A549 (cell line): Measurements from ENCODE around the gene MS4A1. TPM values are rescaled to one million over a fixed set of nuclear protein-coding genes. Genes with fewer than 3 reads are reported as not detected.

Source experiments
- ATAC-seq, 2 experiments: fragments of 200-7000 bp in 1 of 2; fragments of >200 bp in 1 of 2; cut with Nextera tagmentation in 1 of 2; cut with Tn5 transposase in 1 of 2; 3 replicates each; pipeline versions ENCODE4 v1.8.0 to v1.9.1; 2018 to 2020; ENCODE audit warnings: mild to moderate bottlenecking in 1 of 2, moderate library complexity in 1 of 2
- CTCF ChIA-PET: fragments of 300-600 bp; sonication (Branson Sonifier 250); formaldehyde crosslinking; extraction: SDS; loops from one replicate; lab custom pipeline; 2021; ENCODE audit warnings: antibody characterized with exemption, inconsistent platforms; lab: Yijun Ruan, JAX
- POLR2A ChIA-PET: fragments of 350-600 bp; formaldehyde crosslinking; extraction: SDS; loops from one replicate; lab custom pipeline; 2021; ENCODE audit warnings: antibody characterized with exemption, inconsistent platforms; lab: Yijun Ruan, JAX
- DNase-seq, 2 experiments: peaks; one replicate each; pipeline versions ENCODE4 v3.0.0 to v3.0.0-alpha.2; 2011 to 2016; ENCODE audit warnings: low read depth in 1 of 2, low spot score in 1 of 2
- FAIRE-seq: peaks from 2 replicates; lab custom pipeline; 2011; peaks lifted over from hg19 to GRCh38; lab: Jason Lieb, UNC
- H3K27ac ChIP-seq, 2 experiments: fragments of >200 bp; sonication (Bioruptor Twin); formaldehyde crosslinking; 3 replicates each; pipeline ENCODE4 v1.5.1; 2016 to 2017
- H3K4me1 ChIP-seq: fragments of >200 bp; sonication (Bioruptor Twin); formaldehyde crosslinking; 3 replicates; pipeline ENCODE4 v1.6.1; 2016
- H3K4me2 ChIP-seq: fragments of >200 bp; sonication (Bioruptor Twin); formaldehyde crosslinking; 3 replicates; pipeline ENCODE4 v1.6.1; 2016
- H3K4me3 ChIP-seq: fragments of >200 bp; sonication (Bioruptor Twin); formaldehyde crosslinking; 3 replicates; pipeline ENCODE4 v1.5.1; 2016
- H3K9me3 ChIP-seq: fragments of >200 bp; sonication (Bioruptor Twin); formaldehyde crosslinking; 3 replicates; pipeline ENCODE4 v1.6.1; 2016
- CBX8 ChIP-seq: fragments of 200-600 bp; sonication (generic); IDR thresholded peaks from 2 replicates; pipeline ENCODE4 v1.6.1; 2016
- EHF ChIP-seq: fragments of 250-450 bp; sonication (Bioruptor Pico); IDR thresholded peaks from 2 replicates; pipeline ENCODE4 v1.5.0; 2020; ENCODE audit warnings: mild to moderate bottlenecking
- EP300 ChIP-seq, 2 experiments: fragments of >200 bp; sonication (Bioruptor Twin); formaldehyde crosslinking; IDR thresholded peaks; 2 replicates in 1 of 2; 3 replicates in 1 of 2; pipeline ENCODE4 v1.6.1; 2016 to 2017
- FOSB ChIP-seq: fragments of 250-450 bp; sonication (Bioruptor Pico); IDR thresholded peaks from 2 replicates; pipeline ENCODE4 v1.5.0; 2020; ENCODE audit warnings: mild to moderate bottlenecking, moderate library complexity
- HDAC2 ChIP-seq: fragments of 200-600 bp; sonication (generic); IDR thresholded peaks from 2 replicates; pipeline ENCODE4 v1.6.1; 2016
- HOXB5 ChIP-seq: fragments of 250-450 bp; sonication (Bioruptor Pico); IDR thresholded peaks from 2 replicates; pipeline ENCODE4 v1.5.0; 2020; ENCODE audit warnings: mild to moderate bottlenecking, moderate library complexity
- JUN ChIP-seq, 2 experiments: fragments of >200 bp; sonication (Bioruptor Twin); formaldehyde crosslinking; IDR thresholded peaks; 2 replicates in 1 of 2; 3 replicates in 1 of 2; pipeline ENCODE4 v1.6.1; 2016 to 2017
- KDM5A ChIP-seq: fragments of 200-600 bp; sonication (generic); IDR thresholded peaks from 2 replicates; pipeline ENCODE4 v1.6.1; 2016; ENCODE audit warnings: antibody characterized with exemption, mild to moderate bottlenecking
- MAZ ChIP-seq: fragments of 150-350 bp; IDR thresholded peaks from 2 replicates; pipeline ENCODE4 v1.6.1; 2014; ENCODE audit warnings: antibody characterized with exemption, low read depth, low read length, borderline replicate concordance
- NR3C1 ChIP-seq: fragments of >200 bp; sonication (Bioruptor Twin); formaldehyde crosslinking; IDR thresholded peaks from 3 replicates; pipeline ENCODE4 v1.6.1; 2017
- PHF8 ChIP-seq: fragments of 200-600 bp; sonication (generic); IDR thresholded peaks from 2 replicates; pipeline ENCODE4 v1.6.1; 2016; ENCODE audit warnings: low read depth, mild to moderate bottlenecking, antibody characterized with exemption, moderate library complexity, borderline replicate concordance
- POLR2A ChIP-seq: IDR thresholded peaks from 2 replicates; pipeline ENCODE4 v1.6.1; 2012; ENCODE audit warnings: mild to moderate bottlenecking, low read length
- POLR2AphosphoS2 ChIP-seq: conservative IDR thresholded peaks from 2 replicates; pipeline ENCODE4 v1.6.1; 2012; ENCODE audit warnings: low read length, improper control_type of control experiment, inconsistent platforms
- RAD21 ChIP-seq, 2 experiments: fragments of >200 bp in 1 of 2; sonication (Bioruptor Twin) in 1 of 2; formaldehyde crosslinking in 1 of 2; IDR thresholded peaks in 1 of 2; conservative IDR thresholded peaks in 1 of 2; 2 replicates in 1 of 2; 3 replicates in 1 of 2; pipeline ENCODE4 v1.6.1; 2012 to 2018; ENCODE audit warnings: inconsistent platforms in 1 of 2
- RARB ChIP-seq: fragments of 250-450 bp; sonication (Bioruptor Pico); IDR thresholded peaks from 2 replicates; pipeline ENCODE4 v1.8.0; 2021; ENCODE audit warnings: mild to moderate bottlenecking, moderate library complexity
- RCOR1 ChIP-seq: fragments of 150-350 bp; IDR thresholded peaks from 2 replicates; pipeline ENCODE4 v1.6.1; 2014; ENCODE audit warnings: antibody characterized with exemption, low read length, low read depth
- RFX5 ChIP-seq: fragments of 450-650 bp; IDR thresholded peaks from 2 replicates; pipeline ENCODE4 v1.7.1; 2014; ENCODE audit warnings: antibody characterized with exemption, mild to moderate bottlenecking, moderate library complexity
- RNF2 ChIP-seq: fragments of 200-600 bp; sonication (generic); IDR thresholded peaks from 2 replicates; pipeline ENCODE4 v1.6.1; 2016; ENCODE audit warnings: low read depth, mild to moderate bottlenecking, antibody characterized with exemption, moderate library complexity, borderline replicate concordance
- TP53 ChIP-seq: fragments of 250-450 bp; sonication (Bioruptor Pico); IDR thresholded peaks from 2 replicates; pipeline ENCODE4 v1.5.0; 2021; ENCODE audit warnings: mild to moderate bottlenecking, moderate library complexity
- ZFP36 ChIP-seq: fragments of 450-650 bp; IDR thresholded peaks from 2 replicates; pipeline ENCODE4 v1.6.1; 2014; ENCODE audit warnings: borderline replicate concordance; ENCODE audit not compliant: partially characterized antibody
- WGBS: methylation state at CpG from one replicate; pipeline ENCODE4 v1.1.6; 2017; ENCODE audit errors: missing lambda C conversion rate; 5-methylcytosine and 5-hydroxymethylcytosine counted together
- polyA plus RNA-seq, 4 experiments: library from polyadenylated mRNA; depleted of rRNA in 3 of 4; stranded (reverse); fragments of >200 nt; fragmentation: RNase III in 1 of 4; extraction: RNeasy Plus Mini Kit Qiagen cat#74134 plus additional on column Dnase treatment in 1 of 4; gene quantifications; 2 replicates in 3 of 4; 3 replicates in 1 of 4; pipeline ENCODE4 v1.2.3, GENCODE V29; 2011 to 2017
- TF ChIP-seq, protein P1 (sequence below): fragments of 250-450 bp; sonication (Bioruptor Pico); IDR thresholded peaks from 2 replicates; pipeline ENCODE4 v1.5.0; 2021; ENCODE audit warnings: mild to moderate bottlenecking, moderate library complexity, borderline replicate concordance
- TF ChIP-seq, protein P2 (sequence below): fragments of >200 bp; sonication (Bioruptor Twin); formaldehyde crosslinking; IDR thresholded peaks from 3 replicates; pipeline ENCODE4 v1.5.1; 2016

MS4A1 gene
- polyA plus RNA-seq, 2 of the 4 experiments (the other 2 are of a cell fraction) = not detected

DNA sequence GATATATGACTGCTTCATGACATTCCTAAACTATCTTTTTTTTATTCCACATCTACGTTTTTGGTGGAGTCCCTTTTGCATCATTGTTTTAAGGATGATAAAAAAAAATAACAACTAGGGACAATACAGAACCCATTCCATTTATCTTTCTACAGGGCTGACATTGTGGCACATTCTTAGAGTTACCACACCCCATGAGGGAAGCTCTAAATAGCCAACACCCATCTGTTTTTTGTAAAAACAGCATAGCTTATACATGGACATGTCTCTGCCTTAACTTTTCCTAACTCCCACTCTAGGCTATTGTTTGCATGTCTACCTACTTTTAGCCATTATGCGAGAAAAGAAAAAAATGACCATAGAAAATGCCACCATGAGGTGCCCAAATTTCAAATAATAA lies 13.2 kb downstream of the MS4A1 start (continued):
- TF ChIP-seq HOXB5 (CRISPR knock-in tag) = no peak
- TF ChIP-seq RAD21 (conservative IDR thresholded peaks at IDR 0.05 in 1 of 2, IDR thresholded peaks at IDR 0.05 in 1 of 2) = no peak
- TF ChIP-seq EP300 (IDR thresholded peaks at IDR 0.05) = no peak
- no peak for TF ChIP-seq PHF8

DNA sequence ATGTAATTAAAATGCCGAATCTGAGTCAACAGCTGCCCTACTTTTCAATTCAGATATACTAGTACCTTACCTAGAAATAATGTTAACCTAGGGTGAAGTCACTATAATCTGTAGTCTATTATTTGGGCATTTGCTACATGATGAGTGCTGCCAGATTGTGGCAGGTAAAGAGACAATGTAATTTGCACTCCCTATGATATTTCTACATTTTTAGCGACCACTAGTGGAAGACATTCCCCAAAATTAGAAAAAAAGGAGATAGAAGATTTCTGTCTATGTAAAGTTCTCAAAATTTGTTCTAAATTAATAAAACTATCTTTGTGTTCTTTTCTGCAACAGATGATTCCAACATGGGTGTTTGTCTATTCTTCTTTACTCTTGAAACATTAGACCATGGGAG lies 14.1 kb downstream of the MS4A1 start:
- FAIRE-seq = no peak
- no peak for DNase-seq

DNA sequence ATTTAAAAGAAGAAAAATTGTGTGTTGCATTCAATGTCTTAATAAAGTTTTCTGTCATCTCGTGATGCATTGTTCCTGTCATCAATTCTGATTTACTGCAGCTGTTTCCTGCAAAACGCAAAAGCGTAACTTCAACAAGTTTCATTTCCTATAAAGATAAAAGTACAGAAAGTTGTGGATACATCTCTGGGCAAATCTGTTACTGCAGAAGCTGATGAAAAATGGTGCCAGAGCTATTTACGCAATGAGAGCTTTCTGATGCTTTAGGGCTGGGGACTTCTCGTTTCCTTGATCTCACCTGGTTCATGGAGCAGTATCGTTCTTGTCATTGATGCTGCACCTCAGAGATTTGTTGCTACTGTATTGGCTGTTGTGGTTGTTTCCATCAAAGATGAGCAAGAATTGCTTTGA lies 21.4 kb downstream of the MS4A1 start:
- no peak overlapping the region for H3K4me2 ChIP-seq
- no peak for FAIRE-seq
- no peak for ATAC-seq
- POLR2A ChIA-PET = no interaction called here
- WGBS = 38% methylated on average over 6 of the region's 6 CpGs
- no peaks in the 10 kb centered on the region for H3K9me3 ChIP-seq
- CTCF ChIA-PET = no interaction called here
- H3K4me1 ChIP-seq = no peaks in the 10 kb centered on the region
- no peak for DNase-seq
- H3K4me3 ChIP-seq = no peak overlapping the region
- no peak overlapping the region for H3K27ac ChIP-seq
- TF ChIP-seq, protein P1, sequence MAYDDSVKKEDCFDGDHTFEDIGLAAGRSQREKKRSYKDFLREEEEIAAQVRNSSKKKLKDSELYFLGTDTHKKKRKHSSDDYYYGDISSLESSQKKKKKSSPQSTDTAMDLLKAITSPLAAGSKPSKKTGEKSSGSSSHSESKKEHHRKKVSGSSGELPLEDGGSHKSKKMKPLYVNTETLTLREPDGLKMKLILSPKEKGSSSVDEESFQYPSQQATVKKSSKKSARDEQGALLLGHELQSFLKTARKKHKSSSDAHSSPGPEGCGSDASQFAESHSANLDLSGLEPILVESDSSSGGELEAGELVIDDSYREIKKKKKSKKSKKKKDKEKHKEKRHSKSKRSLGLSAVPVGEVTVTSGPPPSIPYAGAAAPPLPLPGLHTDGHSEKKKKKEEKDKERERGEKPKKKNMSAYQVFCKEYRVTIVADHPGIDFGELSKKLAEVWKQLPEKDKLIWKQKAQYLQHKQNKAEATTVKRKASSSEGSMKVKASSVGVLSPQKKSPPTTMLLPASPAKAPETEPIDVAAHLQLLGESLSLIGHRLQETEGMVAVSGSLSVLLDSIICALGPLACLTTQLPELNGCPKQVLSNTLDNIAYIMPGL (CRISPR knock-in tag) = no peak
- no peak for TF ChIP-seq RARB (CRISPR knock-in tag)
- TF ChIP-seq RCOR1 = no peak
- no peak for TF ChIP-seq RNF2
- no peak for TF ChIP-seq TP53 (CRISPR knock-in tag)
- no peak for TF ChIP-seq EHF
- no peak for TF ChIP-seq NR3C1
- no peak for TF ChIP-seq POLR2AphosphoS2
- no peak for TF ChIP-seq CBX8
- TF ChIP-seq, all 56 proteins: peak for 0

More for the DNA sequence above, 14.1 kb downstream of the MS4A1 start:
- POLR2A ChIA-PET = no interaction called here
- no peak overlapping the region for H3K4me2 ChIP-seq
- TF ChIP-seq RFX5 (no peak), NR3C1 (no peak)
- TF ChIP-seq, all 56 proteins: peak for 0
- 4% methylated on average over 2 of the region's 2 CpGs for WGBS
- no peak for ATAC-seq
- H3K4me1 ChIP-seq = no peaks in the 10 kb centered on the region
- no peak overlapping the region for H3K27ac ChIP-seq
- no peak overlapping the region for H3K4me3 ChIP-seq
- no peaks in the 10 kb centered on the region for H3K9me3 ChIP-seq
- CTCF ChIA-PET = no interaction called here

DNA sequence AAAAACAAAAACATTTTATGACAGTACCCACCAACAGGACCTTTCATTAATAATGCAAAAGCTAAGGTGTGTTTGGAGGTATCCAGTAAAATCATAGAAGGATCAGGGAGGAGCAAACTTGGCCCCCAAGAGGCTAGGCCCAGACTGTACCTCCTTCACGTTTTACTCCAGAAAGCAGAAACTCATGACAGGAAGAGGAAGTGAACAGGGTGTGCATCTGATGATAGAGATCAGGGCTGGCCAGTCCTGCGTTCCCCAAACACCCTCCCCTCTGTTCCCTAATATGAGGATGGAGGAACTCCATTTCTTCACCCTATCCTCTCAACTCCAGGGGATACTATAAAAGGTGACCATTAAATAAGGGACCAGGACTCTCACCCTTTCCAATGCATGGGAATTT lies 26.7 kb downstream of the MS4A1 start:
- FAIRE-seq (no peak), ATAC-seq (no peak), DNase-seq (no peak)
- Histone ChIP-seq H3K9me3 (no peaks in the 10 kb centered on the region), H3K4me3 (no peak overlapping the region), H3K4me1 (no peaks in the 10 kb centered on the region), H3K27ac (no peak overlapping the region), H3K4me2 (no peak overlapping the region)
- no peak for TF ChIP-seq CBX8
- ChIA-PET POLR2A (no interaction called here), CTCF (no interaction called here)
- WGBS = 5% methylated on average over 2 of the region's 2 CpGs

DNA sequence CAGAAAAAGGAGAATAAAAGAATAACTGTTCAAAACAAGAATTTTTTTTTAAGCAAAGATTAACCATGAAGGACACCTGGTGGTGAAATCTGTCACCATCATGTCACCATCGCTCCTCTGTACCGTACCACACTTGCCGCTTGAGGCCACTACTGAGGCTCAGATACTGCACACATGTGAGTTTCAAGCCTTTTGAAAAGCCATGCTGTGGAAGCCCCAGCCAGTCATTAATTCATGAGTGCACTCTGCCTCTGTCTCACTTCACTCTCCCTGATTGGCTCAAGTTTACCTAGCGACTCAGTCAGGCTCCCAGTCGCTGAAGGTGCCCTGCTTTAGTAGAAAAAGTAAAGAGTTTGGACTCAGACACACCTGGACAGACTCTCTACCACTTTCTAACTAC lies 30.3 kb downstream of the MS4A1 start:
- ChIA-PET POLR2A (no interaction called here), CTCF (no interaction called here)
- H3K27ac ChIP-seq = no peak overlapping the region
- TF ChIP-seq KDM5A (no peak), FOSB (CRISPR knock-in tag) (no peak), RARB (CRISPR knock-in tag) (no peak), POLR2A (no peak), MAZ (no peak), JUN (IDR thresholded peaks at IDR 0.05) (no peak), HDAC2 (no peak), HOXB5 (CRISPR knock-in tag) (no peak), RAD21 (conservative IDR thresholded peaks at IDR 0.05 in 1 of 2, IDR thresholded peaks at IDR 0.05 in 1 of 2) (0 out of 5 replicates have a peak, but pooled peaks of 1 of the 2 experiments have one; percentile 15), PHF8 (no peak), ZFP36 (no peak)
- TF ChIP-seq, protein P2, sequence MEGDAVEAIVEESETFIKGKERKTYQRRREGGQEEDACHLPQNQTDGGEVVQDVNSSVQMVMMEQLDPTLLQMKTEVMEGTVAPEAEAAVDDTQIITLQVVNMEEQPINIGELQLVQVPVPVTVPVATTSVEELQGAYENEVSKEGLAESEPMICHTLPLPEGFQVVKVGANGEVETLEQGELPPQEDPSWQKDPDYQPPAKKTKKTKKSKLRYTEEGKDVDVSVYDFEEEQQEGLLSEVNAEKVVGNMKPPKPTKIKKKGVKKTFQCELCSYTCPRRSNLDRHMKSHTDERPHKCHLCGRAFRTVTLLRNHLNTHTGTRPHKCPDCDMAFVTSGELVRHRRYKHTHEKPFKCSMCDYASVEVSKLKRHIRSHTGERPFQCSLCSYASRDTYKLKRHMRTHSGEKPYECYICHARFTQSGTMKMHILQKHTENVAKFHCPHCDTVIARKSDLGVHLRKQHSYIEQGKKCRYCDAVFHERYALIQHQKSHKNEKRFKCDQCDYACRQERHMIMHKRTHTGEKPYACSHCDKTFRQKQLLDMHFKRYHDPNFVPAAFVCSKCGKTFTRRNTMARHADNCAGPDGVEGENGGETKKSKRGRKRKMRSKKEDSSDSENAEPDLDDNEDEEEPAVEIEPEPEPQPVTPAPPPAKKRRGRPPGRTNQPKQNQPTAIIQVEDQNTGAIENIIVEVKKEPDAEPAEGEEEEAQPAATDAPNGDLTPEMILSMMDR = 0 out of 3 replicates have a peak, but pooled peaks have one; percentile 19
- FAIRE-seq (no peak), DNase-seq (peak; percentile 21 to 37), ATAC-seq (peak; percentile 84)
- H3K9me3 ChIP-seq = no peaks in the 10 kb centered on the region
- no peak overlapping the region for H3K4me2 ChIP-seq
- WGBS = 15% methylated on average over 5 of the region's 5 CpGs
- H3K4me3 ChIP-seq = no peak overlapping the region
- no peaks in the 10 kb centered on the region for H3K4me1 ChIP-seq
